Stimulated activated CD8-positive, alpha-beta memory T cell treated with anti-CD3 and anti-CD28 coated beads, Interleukin-15, amount 100 ng/mL, for 48 hours (primary cell): Measurements from ENCODE around the gene WDR45B.

Source experiments
- DNase-seq, 2 donors: peaks; one replicate each; pipeline ENCODE4 v3.0.0-alpha.2; 2020; ENCODE audit warnings: low read depth in 2 of 2

The WDR45B gene

GRCh38 chr17:82648165-82648668 is at the start of gene WDR45B:
WDR45B (minus strand) TSS chr17:82648444; CDS start chr17:82648340, 104 bp downstream.
- peak; percentile 87 to 91 for DNase-seq

- no peak for DNase-seq
Observed at GRCh38 chr17:82697808-82698064, 49.5 kb upstream of the WDR45B start.

- no peak for DNase-seq
Observed at GRCh38 chr17:82696916-82697807, 48.9 kb upstream of the WDR45B start.

- DNase-seq: no peak
Observed at GRCh38 chr17:82696259-82696658, 48.0 kb upstream of the WDR45B start.

GRCh38 chr17:82694647-82695046 is 46.4 kb upstream of the WDR45B start:
- no peak for DNase-seq

- no peak for DNase-seq
Observed at GRCh38 chr17:82693168-82693867, 45.1 kb upstream of the WDR45B start.

GRCh38 chr17:82692268-82692667 is 44.0 kb upstream of the WDR45B start:
- no peak for DNase-seq

GRCh38 chr17:82691714-82692113 is 43.5 kb upstream of the WDR45B start:
- no peak for DNase-seq

GRCh38 chr17:82690786-82691489 is 42.7 kb upstream of the WDR45B start:
- no peak for DNase-seq

GRCh38 chr17:82689077-82689476 is 40.8 kb upstream of the WDR45B start:
- DNase-seq: no peak

- DNase-seq: no peak
Observed at GRCh38 chr17:82687871-82688270, 39.6 kb upstream of the WDR45B start.

GRCh38 chr17:82687375-82687861 is 39.2 kb upstream of the WDR45B start:
- no peak for DNase-seq

GRCh38 chr17:82686366-82687324 is 38.4 kb upstream of the WDR45B start:
- no peak for DNase-seq

GRCh38 chr17:82685291-82685690 is 37.0 kb upstream of the WDR45B start:
- no peak for DNase-seq

GRCh38 chr17:82684228-82684841 is 36.1 kb upstream of the WDR45B start:
- no peak for DNase-seq

- no peak for DNase-seq
Observed at GRCh38 chr17:82683534-82683933, 35.3 kb upstream of the WDR45B start.

- no peak for DNase-seq
Observed at GRCh38 chr17:82681547-82681946, 33.3 kb upstream of the WDR45B start.

- no peak for DNase-seq
Observed at GRCh38 chr17:82679586-82680465, 31.6 kb upstream of the WDR45B start.

- DNase-seq: no peak
Observed at GRCh38 chr17:82678265-82678891, 30.1 kb upstream of the WDR45B start.
